Ishikawa (cell line): ENCODE data around the gene ABHD12.

Experiments used
- EGR1 ChIP-seq: IDR thresholded peaks from 2 replicates; pipeline ENCODE4 v1.6.1; 2012
- EP300 ChIP-seq: IDR thresholded peaks from 2 replicates; pipeline ENCODE4 v1.6.1; 2012; ENCODE audit warnings: borderline replicate concordance
- FOXM1 ChIP-seq: IDR thresholded peaks from 2 replicates; pipeline ENCODE4 v1.6.1; 2012; ENCODE audit warnings: low read depth, borderline replicate concordance
- RAD21 ChIP-seq: IDR thresholded peaks from 2 replicates; pipeline ENCODE4 v1.6.1; 2012; ENCODE audit warnings: low read depth
- REST ChIP-seq: IDR thresholded peaks from 2 replicates; pipeline ENCODE4 v1.6.1; 2012; ENCODE audit warnings: low read depth, mild to moderate bottlenecking
- TCF12 ChIP-seq: IDR thresholded peaks from 2 replicates; pipeline ENCODE4 v1.6.1; 2012; ENCODE audit warnings: low read depth
- YY1 ChIP-seq: IDR thresholded peaks from 2 replicates; pipeline ENCODE4 v1.6.1; 2012; ENCODE audit warnings: low read depth

GRCh38 chr20:25437153-25437581, 46.5 kb upstream of the ABHD12 start:
- TF ChIP-seq REST (no peak), EGR1 (no peak), FOXM1 (no peak), TCF12 (no peak), EP300 (no peak), RAD21 (no peak), YY1 (peak; percentile 63)
